ENCODE data around the gene NCAM1.

The NCAM1 gene

GRCh38 chr11:113153847-113154246 lies 192.6 kb downstream of the NCAM1 start:
- Histone ChIP-seq H3K9me2 (replicated peaks; ENCODE audit: insufficient read depth, low read length) (no peaks in the 10 kb centered on the region), H3K9ac (ENCODE audit: low read length) (no peak overlapping the region), H3K4me1 (ENCODE audit: low read length) (no peaks in the 10 kb centered on the region), H2AFZ (ENCODE audit: low read length) (no peak overlapping the region), H3K9me3 (replicated peaks; ENCODE audit: insufficient read depth, low read length) (no peaks in the 10 kb centered on the region), H3K4me2 (ENCODE audit: low read depth, low read length) (no peak overlapping the region), H3K27me3 (replicated peaks; ENCODE audit: insufficient read depth, low read length) (no peaks in the 10 kb centered on the region), H3K79me2 (ENCODE audit: low read length) (no peaks in the 10 kb centered on the region), H3F3A (ENCODE audit: insufficient read depth, low read length) (no peaks in the 10 kb centered on the region), H4K20me1 (ENCODE audit: insufficient read depth, low read length) (no peaks in the 10 kb centered on the region), H3K36me3 (replicated peaks; ENCODE audit: insufficient read depth, low read length) (no peaks in the 10 kb centered on the region), H3K4me3 (ENCODE audit: low read length) (no peak overlapping the region), H3K27ac (ENCODE audit: low read length) (no peak overlapping the region)
- TF ChIP-seq EZH2 (optimal IDR thresholded peaks at IDR 0.05; ENCODE audit: low read depth, low read length) (no peak), CTCF (IDR thresholded peaks at IDR 0.05; ENCODE audit: low read length) (no peak), EZH2phosphoT487 (IDR thresholded peaks at IDR 0.05; ENCODE audit: low read length) (no peak)
- DNase-seq, result no peak

GRCh38 chr11:113159988-113160807 lies 199.0 kb downstream of the NCAM1 start:
- TF ChIP-seq EZH2 (optimal IDR thresholded peaks at IDR 0.05; ENCODE audit: low read depth, low read length) (no peak), CTCF (IDR thresholded peaks at IDR 0.05; ENCODE audit: low read length) (no peak), EZH2phosphoT487 (IDR thresholded peaks at IDR 0.05; ENCODE audit: low read length) (no peak)
- H3K36me3 ChIP-seq (replicated peaks; ENCODE audit: insufficient read depth, low read length), result no peaks in the 10 kb centered on the region
- no peak overlapping the region for H3K9ac ChIP-seq (ENCODE audit: low read length)
- no peak overlapping the region for H3K4me3 ChIP-seq (ENCODE audit: low read length)
- no peak overlapping the region for H3K4me2 ChIP-seq (ENCODE audit: low read depth, low read length)
- H3K9me3 ChIP-seq (replicated peaks; ENCODE audit: insufficient read depth, low read length), result no peaks in the 10 kb centered on the region
- H3K27me3 ChIP-seq (replicated peaks; ENCODE audit: insufficient read depth, low read length), result no peaks in the 10 kb centered on the region
- DNase-seq, result no peak
- no peaks in the 10 kb centered on the region for H3F3A ChIP-seq (ENCODE audit: insufficient read depth, low read length)
- H3K9me2 ChIP-seq (replicated peaks; ENCODE audit: insufficient read depth, low read length), result no peaks in the 10 kb centered on the region
- H3K79me2 ChIP-seq (ENCODE audit: low read length), result no peaks in the 10 kb centered on the region
- no peak overlapping the region for H3K27ac ChIP-seq (ENCODE audit: low read length)
- H2AFZ ChIP-seq (ENCODE audit: low read length), result no peak overlapping the region
- H3K4me1 ChIP-seq (ENCODE audit: low read length), result no peaks in the 10 kb centered on the region
- H4K20me1 ChIP-seq (ENCODE audit: insufficient read depth, low read length), result no peaks in the 10 kb centered on the region

GRCh38 chr11:113160808-113161124 lies 199.5 kb downstream of the NCAM1 start:
- no peak for TF ChIP-seq EZH2 (optimal IDR thresholded peaks at IDR 0.05; ENCODE audit: low read depth, low read length)
- no peak for TF ChIP-seq EZH2phosphoT487 (IDR thresholded peaks at IDR 0.05; ENCODE audit: low read length)
- no peak for TF ChIP-seq CTCF (IDR thresholded peaks at IDR 0.05; ENCODE audit: low read length)
- Histone ChIP-seq H3K4me2 (ENCODE audit: low read depth, low read length) (no peak overlapping the region), H2AFZ (ENCODE audit: low read length) (no peak overlapping the region), H3K9me2 (replicated peaks; ENCODE audit: insufficient read depth, low read length) (no peaks in the 10 kb centered on the region), H3K79me2 (ENCODE audit: low read length) (no peaks in the 10 kb centered on the region), H3K9me3 (replicated peaks; ENCODE audit: insufficient read depth, low read length) (no peaks in the 10 kb centered on the region), H3K36me3 (replicated peaks; ENCODE audit: insufficient read depth, low read length) (no peaks in the 10 kb centered on the region), H3K4me3 (ENCODE audit: low read length) (no peak overlapping the region), H4K20me1 (ENCODE audit: insufficient read depth, low read length) (no peaks in the 10 kb centered on the region), H3K4me1 (ENCODE audit: low read length) (no peaks in the 10 kb centered on the region), H3F3A (ENCODE audit: insufficient read depth, low read length) (no peaks in the 10 kb centered on the region), H3K9ac (ENCODE audit: low read length) (no peak overlapping the region), H3K27ac (ENCODE audit: low read length) (no peak overlapping the region), H3K27me3 (replicated peaks; ENCODE audit: insufficient read depth, low read length) (no peaks in the 10 kb centered on the region)
- DNase-seq, result no peak
